Astrocyte of the hippocampus (primary cell): ENCODE results near the gene CAPN15.
"Not testable (repeated sequence)": the region's sequence is repeated elsewhere in the genome, so short reads cannot be mapped to it uniquely, and the experiment has no call there.

ENCODE experiments used
- DNase-seq: peaks from one replicate; pipeline ENCODE4 v3.0.0; 2011; ENCODE audit warnings: low read depth, low spot score

CAPN15 gene

GRCh38 chr16:506246-506546 is 21.3 kb upstream of the CAPN15 start:
- no peak for DNase-seq

GRCh38 chr16:507527-507926 is 20.0 kb upstream of the CAPN15 start:
- DNase-seq = not testable (repeated sequence)

DNA sequence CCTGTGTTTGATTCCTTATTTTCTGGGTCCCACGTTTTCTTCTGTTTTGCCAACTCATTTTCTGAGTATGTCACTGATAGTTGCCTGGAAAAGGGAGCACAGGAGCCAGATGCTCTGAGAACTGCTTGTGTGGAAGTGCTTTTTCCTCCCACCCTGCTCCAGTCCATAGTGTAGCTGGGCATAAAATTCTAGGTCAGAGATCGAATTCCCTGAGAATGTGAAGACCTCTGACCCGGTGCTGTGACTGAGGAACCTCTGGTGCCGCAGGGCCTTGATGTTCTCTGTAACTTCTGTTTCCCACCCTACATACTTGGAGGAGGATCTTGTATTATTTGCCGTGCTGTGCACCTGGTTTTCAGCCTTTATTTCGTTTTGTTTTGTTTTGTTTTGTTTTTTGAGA is 19.5 kb upstream of the CAPN15 start:
- no peak for DNase-seq

DNA sequence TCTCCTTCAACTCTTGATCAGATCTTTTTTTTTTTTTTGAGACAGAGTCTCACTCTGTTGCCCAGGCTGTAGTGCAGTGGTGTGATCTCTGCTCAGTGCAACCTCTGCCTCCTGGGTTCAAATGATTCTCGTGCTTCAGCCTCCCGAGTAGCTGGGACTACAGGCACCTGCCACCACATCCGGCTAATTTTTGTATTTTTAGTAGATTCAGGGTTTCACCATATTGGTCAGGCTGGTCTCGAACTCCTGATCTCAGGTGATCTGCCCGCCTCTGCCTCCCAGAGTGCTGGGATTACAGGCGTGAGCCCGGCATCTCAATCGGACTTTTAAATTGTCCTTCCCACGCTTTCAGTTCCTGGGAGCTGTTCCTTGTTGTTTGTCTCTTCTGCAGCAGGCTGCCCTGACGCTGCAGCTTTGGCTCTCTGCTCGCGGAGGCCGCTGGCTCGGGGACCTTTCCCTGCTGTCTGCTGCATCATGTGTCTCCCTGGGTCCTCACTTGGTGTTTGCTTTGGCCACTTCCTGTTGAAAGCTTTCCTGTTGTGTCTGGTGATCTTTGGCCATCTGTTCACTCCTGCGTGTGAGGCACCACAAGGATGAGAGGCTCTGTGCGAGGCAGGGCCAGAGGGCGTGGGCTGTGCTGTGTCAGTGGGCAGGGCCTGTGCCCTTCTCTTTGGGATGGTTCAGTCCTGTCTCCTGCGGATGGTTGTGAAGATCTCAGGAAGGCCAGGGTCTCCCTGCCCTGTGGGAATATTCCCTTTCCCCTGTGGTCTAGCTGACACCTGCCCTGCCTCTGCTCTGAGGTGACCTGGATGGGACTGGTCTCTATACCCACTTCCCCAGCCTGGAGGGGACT is 18.4 kb upstream of the CAPN15 start:
- DNase-seq = no peak

DNA sequence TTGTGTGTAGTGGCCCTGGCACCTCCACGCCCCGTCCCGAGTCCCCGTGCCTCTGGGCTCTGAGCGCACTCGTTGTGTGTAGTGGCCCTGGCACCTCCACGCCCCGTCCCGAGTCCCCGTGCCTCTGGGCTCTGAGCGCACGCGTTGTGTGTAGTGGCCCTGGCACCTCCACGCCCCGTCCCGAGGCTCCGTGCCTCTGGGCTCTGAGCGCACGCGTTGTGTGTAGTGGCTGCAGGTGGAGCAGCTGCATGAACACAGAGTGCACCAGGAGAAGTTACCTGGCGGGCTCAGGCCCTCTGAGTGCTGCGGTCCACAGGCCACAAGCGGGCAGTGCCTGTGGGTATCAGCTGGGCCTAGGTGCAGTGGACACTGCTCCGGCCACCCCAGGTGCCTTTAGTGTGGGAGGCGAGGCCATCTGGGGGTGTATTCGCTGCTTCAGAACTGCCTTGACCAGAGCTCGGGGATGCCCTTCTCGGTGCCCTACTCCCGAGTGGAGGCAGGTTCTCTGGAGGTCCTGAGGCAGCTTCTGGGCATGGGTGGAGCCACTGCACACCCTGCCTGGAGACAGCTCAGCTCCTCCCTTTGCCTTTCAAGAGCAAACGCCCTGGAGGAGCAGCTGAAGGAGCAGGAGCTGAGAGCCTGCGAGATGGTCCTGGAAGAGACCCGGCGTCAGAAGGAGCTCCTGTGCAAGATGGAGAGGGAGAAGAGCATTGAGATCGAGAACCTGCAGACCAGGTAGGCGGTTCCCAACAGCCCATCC is 17.3 kb upstream of the CAPN15 start:
- DNase-seq = no peak

DNA sequence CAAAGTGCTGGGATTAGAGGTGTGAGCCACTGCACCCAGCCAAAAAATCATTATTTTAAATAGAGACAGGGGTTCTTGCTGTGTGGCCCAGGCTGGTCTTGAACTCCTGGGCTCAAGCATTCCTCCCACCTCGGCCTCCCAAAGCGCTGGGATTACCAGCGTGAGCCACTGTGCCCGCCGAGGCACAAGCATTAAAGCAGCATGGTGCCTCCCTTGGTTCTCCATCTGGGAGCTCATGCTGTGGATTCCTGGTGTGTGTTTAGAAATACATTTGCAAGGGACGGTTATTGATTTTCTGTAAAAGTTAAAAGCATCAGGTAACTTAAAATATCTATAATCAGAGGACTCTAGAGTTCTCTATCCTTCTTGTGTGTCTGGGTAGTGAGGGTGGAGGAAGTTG is 14.7 kb upstream of the CAPN15 start:
- no peak for DNase-seq

- no peak for DNase-seq
These were observed 13.6 kb upstream of the CAPN15 start for GRCh38 chr16:513950-514349.

DNA sequence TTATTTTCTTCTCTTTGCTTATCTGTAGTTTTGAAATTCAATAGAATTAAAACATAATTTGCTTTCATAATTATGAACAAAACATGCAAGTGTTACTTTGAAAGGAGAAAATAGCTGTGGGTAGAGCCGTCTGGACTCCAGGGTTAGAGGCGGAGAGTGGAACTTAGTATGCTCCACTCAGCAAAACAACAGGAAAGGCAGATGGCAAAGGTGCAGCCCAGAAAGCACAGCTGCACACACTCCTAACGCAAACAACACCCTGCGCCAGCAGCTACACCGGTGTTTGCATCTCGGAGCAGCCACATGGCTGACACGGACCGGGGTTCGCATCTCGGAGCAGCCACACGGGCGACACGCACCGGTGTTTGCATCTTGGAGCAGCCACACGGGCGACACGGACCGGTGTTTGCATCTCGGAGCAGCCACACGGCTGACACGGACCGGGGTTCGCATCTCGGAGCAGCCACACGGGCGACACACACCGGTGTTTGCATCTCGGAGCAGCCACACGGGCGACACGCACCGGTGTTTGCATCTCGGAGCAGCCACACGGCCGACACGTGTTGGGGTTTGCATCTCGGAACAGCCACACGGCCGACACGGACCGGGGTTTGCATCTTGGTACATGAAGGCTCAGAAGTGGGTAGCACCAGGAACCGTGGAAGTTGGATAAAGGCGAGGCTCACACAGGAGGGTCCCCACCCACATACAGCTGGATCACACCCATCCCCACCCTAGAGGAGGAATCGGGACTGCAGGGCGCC is 12.2 kb upstream of the CAPN15 start:
- no peak for DNase-seq

DNA sequence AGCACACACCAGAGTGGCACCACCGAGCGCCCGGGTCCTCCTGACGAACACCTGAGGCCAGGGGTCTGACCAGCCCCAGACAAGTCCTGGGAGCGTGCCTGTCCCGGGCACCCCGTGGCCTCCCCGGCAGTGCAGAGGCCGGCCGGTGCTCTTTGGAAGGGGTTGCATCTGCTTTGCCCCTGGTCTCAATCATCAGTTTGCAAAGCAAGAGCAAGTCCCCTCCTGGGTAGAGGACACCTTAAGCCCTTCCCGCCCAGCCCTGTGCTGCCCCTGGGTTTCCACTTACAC is 11.6 kb upstream of the CAPN15 start:
- DNase-seq = no peak

- DNase-seq = no peak
These were observed 11.2 kb upstream of the CAPN15 start for GRCh38 chr16:516301-516700.

GRCh38 chr16:518858-519257 is 8.7 kb upstream of the CAPN15 start:
- no peak for DNase-seq

- DNase-seq = no peak
These were observed 8.1 kb upstream of the CAPN15 start for GRCh38 chr16:519425-519824.

- DNase-seq = no peak
These were observed 7.4 kb upstream of the CAPN15 start for GRCh38 chr16:519841-520687.

- DNase-seq = no peak
These were observed 6.7 kb upstream of the CAPN15 start for GRCh38 chr16:520847-521246.

- no peak for DNase-seq
These were observed 5.9 kb upstream of the CAPN15 start for GRCh38 chr16:521381-522210.

GRCh38 chr16:522320-523096 is 5.0 kb upstream of the CAPN15 start:
- DNase-seq = no peak

GRCh38 chr16:523097-523741 is 4.3 kb upstream of the CAPN15 start:
- no peak for DNase-seq

DNA sequence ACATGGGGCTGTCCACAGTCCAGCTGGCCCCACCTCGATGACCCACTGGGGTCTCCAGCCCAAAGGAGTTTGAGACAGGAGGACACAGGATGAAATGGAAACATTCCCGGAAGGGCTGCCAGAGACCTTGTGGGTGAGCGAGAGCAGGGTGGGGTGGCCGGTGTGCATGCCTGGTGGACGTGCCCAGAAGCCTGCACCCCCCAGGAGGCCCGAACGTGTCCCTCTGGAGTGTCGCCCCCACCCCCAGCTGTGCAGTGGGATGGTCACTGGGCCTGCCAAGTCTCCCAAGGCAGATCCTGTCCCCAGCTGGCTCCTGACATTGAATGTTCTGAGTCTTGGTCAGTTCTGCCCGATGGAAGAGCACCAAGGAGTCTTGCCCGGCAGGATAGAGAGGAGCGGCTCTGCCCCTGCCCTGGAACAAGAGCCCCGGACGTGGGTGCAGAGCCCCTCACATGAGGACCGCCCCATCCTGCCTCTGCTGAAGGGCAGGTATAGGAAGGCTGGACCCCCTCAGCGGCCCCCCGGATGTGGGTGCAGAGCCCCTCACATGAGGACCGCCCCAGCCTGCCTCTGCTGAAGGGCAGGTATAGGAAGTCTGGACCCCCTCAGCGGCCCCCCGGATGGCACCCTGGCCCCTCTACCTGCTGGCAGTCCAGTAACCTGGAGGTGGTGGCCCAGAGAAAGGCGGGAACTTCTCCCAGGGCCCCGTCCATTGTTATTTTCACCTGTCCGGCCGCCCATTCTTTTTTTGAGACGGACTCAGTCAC is 3.1 kb upstream of the CAPN15 start:
- no peak for DNase-seq

GRCh38 chr16:525123-525519 is 2.4 kb upstream of the CAPN15 start:
- no peak for DNase-seq
